HL-60 (cell line): ENCODE data around the gene AKR7A3.
"Not testable (repeated sequence)": the region's sequence is repeated elsewhere in the genome, so short reads cannot be mapped to it uniquely, and the experiment has no call there.

Experiments
- CTCF ChIP-seq: IDR thresholded peaks from one replicate; pipeline ENCODE4 v1.5.1; 2011; ENCODE audit warnings: low read length, control low read depth, inconsistent platforms; ENCODE audit not compliant: insufficient read depth
- REST ChIP-seq: IDR thresholded peaks from 2 replicates; pipeline ENCODE4 v1.6.1; 2012; ENCODE audit warnings: low read depth; ENCODE audit not compliant: insufficient replicate concordance

DNA sequence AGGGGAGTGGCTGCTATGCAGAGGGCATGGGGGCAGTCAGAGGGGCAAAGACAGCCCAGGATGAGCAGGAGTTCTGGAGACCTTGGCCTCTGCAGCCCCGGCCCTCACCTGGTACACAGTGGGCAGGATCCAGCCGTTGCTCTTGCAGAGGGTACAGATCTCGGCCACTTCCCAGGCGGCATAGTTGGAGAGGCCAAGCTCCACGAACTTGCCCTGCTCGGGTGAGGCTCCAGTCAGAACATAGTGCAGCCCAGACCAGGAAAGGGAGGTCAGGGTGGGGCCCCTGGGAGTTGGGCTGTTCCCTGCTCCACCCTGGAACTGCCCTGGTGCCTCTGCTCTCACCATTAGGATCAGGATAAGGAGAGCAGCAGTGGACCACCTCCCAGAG is 18.2 kb downstream of the AKR7A3 start:
- not testable (repeated sequence) for TF ChIP-seq CTCF, REST
